Fibroblast of pulmonary artery (primary cell): ENCODE data around the gene SMYD3.

Experiments used
- DNase-seq: peaks from one replicate; pipeline ENCODE4 v3.0.0-alpha.2; 2010; ENCODE audit warnings: low read depth
- H3K4me3 ChIP-seq: replicated peaks from 2 replicates; pipeline ENCODE4 v1.5.1; 2011; ENCODE audit warnings: low read depth, mild to moderate bottlenecking, control low read depth, low read length, moderate library complexity
- CTCF ChIP-seq: IDR thresholded peaks from 2 replicates; pipeline ENCODE4 v1.5.1; 2011; ENCODE audit warnings: mild to moderate bottlenecking, control low read depth, low read length, inconsistent platforms; ENCODE audit errors: missing control alignments

Gene SMYD3

GRCh38 chr1:246528933-246529731 is 22.1 kb upstream of the SMYD3 start:
- no peak for DNase-seq
- no peak overlapping the region for H3K4me3 ChIP-seq
- no peak for TF ChIP-seq CTCF

- DNase-seq = no peak
- no peak overlapping the region for H3K4me3 ChIP-seq
- no peak for TF ChIP-seq CTCF
Observed at GRCh38 chr1:246527402-246528088, 20.5 kb upstream of the SMYD3 start.

GRCh38 chr1:246526915-246527314 is 19.8 kb upstream of the SMYD3 start:
- no peak overlapping the region for H3K4me3 ChIP-seq
- DNase-seq = no peak
- TF ChIP-seq CTCF = no peak

GRCh38 chr1:246526380-246526779 is 19.3 kb upstream of the SMYD3 start:
- no peak overlapping the region for H3K4me3 ChIP-seq
- no peak for DNase-seq
- TF ChIP-seq CTCF = no peak

- no peak for DNase-seq
- H3K4me3 ChIP-seq = no peak overlapping the region
- no peak for TF ChIP-seq CTCF
Observed at GRCh38 chr1:246519514-246519913, 12.4 kb upstream of the SMYD3 start.

- no peak for DNase-seq
- TF ChIP-seq CTCF = no peak
- no peak overlapping the region for H3K4me3 ChIP-seq
Observed at GRCh38 chr1:246518456-246519205, 11.6 kb upstream of the SMYD3 start.
